ENCODE measurements around the gene RASGEF1C. TPM values are rescaled to one million over a fixed set of nuclear protein-coding genes. Genes with fewer than 3 reads are reported as not detected.

RASGEF1C gene
- polyA plus RNA-seq, 3 donors = not detected

DNA sequence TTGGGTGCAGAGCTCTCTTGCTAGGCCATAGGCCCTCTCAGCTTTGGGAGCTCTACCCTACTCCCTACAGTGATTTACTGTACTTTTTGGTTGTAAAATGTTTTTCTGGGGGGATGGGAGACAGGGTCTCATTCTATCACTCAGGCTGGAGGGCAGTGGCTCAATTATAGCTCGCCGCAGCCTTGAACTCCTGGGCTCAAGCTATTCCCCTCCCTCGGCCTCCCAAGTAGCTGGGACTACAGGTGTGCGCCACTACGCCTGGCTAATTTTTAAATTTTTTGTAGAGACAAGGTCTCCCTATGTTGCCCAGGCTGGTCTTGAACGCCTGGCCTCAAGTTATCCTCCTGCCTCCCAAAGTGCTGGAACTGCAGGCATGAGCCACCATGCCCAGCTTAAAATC lies 115.8 kb downstream of the RASGEF1C start:
- Histone ChIP-seq H3K27ac (ENCODE audit: low read depth in 1 of 2, low read length in 2 of 2) (peak overlapping the region in 1 of 2 donors; percentile 23), H4K20me1 (ENCODE audit: insufficient read depth, low read length) (no peaks in the 10 kb centered on the region), H3K79me2 (ENCODE audit: insufficient read depth, low read length) (no peaks in the 10 kb centered on the region), H3K4me2 (replicated peaks; ENCODE audit: extremely low read depth, low read length, poor library complexity, severe bottlenecking) (peak overlapping the region; percentile 5), H3K4me1 (ENCODE audit: control insufficient read depth in 1 of 2, insufficient read depth in 2 of 2, low read length in 2 of 2) (peaks cover 24 to 28% of the 10 kb centered on the region in 2 donors), H3K9me3 (replicated peaks in 1 of 2; ENCODE audit: control insufficient read depth in 1 of 2, insufficient read depth in 1 of 2, low read length in 2 of 2) (peaks cover 0 to under 1% of the 10 kb centered on the region in 2 donors), H3K9ac (ENCODE audit: insufficient read depth, low read length, poor library complexity, severe bottlenecking) (no peak overlapping the region), H3K36me3 (replicated peaks in 1 of 2; ENCODE audit: control insufficient read depth in 1 of 2, insufficient read depth in 2 of 2, low read length in 2 of 2) (no peaks in the 10 kb centered on the region), H3K27me3 (ENCODE audit: control insufficient read depth in 2 of 2, insufficient read depth in 2 of 2, low read length in 2 of 2) (peaks cover 0 to 3% of the 10 kb centered on the region in 2 donors), H2AFZ (ENCODE audit: insufficient read depth, low read depth, low read length, poor library complexity, severe bottlenecking) (no peak overlapping the region), H3K4me3 (replicated peaks in 1 of 3; ENCODE audit: low read depth in 2 of 3, low read length in 3 of 3) (no peak overlapping the region)
- no peak for DNase-seq
- Mint-ChIP-seq H3K27ac (peak overlapping the region in 5 of 7 donors; percentile 64 to 84 (median 74)), H3K27me3 (ENCODE audit: low read depth in 3 of 3) (peaks cover 5 to 13% (median 11%) of the 10 kb centered on the region in 3 donors), H3K4me3 (no peak overlapping the region), H3K9me3 (peaks cover 2 to 9% (median 4%) of the 10 kb centered on the region in 7 donors), H3K4me1 (peaks cover 27% of the 10 kb centered on the region), H3K36me3 (peaks cover 0 to 2% of the 10 kb centered on the region in 2 donors)
- WGBS (ENCODE audit: insufficient coverage) = 95% methylated on average over 5 of the region's 6 CpGs
- intact Hi-C loops (cut with micrococcal nuclease) = no loop called here
- TF ChIP-seq, protein P1, sequence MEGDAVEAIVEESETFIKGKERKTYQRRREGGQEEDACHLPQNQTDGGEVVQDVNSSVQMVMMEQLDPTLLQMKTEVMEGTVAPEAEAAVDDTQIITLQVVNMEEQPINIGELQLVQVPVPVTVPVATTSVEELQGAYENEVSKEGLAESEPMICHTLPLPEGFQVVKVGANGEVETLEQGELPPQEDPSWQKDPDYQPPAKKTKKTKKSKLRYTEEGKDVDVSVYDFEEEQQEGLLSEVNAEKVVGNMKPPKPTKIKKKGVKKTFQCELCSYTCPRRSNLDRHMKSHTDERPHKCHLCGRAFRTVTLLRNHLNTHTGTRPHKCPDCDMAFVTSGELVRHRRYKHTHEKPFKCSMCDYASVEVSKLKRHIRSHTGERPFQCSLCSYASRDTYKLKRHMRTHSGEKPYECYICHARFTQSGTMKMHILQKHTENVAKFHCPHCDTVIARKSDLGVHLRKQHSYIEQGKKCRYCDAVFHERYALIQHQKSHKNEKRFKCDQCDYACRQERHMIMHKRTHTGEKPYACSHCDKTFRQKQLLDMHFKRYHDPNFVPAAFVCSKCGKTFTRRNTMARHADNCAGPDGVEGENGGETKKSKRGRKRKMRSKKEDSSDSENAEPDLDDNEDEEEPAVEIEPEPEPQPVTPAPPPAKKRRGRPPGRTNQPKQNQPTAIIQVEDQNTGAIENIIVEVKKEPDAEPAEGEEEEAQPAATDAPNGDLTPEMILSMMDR (IDR thresholded peaks at IDR 0.05) = no peak

DNA sequence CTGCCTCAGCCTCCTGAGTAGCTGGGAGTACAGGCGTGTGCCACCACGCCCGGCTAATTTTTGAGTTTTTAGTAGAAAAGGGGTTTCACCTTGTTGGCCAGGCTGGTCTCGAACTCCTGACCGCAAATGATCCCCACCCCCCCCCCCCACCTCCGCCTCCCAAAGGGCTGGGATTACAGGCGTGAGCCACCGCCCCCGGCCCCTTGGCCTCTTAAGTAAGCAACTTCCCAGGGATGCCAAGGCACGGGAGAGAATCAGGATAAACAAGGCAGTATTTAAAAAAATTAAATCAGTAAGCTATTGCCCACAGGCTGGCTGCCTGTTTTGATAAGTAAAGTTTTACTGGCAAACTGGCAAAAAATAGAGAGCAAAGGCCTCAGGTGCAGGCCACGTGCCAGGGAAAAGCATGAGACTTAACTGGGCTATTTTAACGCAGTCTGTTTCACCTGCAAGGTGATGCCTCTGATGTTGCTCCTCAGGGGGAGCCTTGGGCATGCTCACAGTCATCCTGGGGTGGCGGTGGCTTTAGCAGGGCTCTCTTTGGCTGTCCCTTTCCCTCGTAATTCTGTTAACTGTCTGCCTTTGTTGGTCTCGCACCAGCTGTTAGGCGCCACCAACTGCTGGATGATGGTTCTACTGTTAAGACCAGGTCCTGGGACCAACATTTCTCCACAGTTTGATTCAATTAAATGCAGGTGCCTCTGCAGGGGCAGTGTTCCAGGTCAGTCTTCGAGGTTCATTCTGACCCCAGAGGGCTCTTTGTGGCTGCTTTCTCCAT lies 118.1 kb downstream of the RASGEF1C start:
- Histone ChIP-seq H3K36me3 (replicated peaks in 1 of 2; ENCODE audit: control insufficient read depth in 1 of 2, insufficient read depth in 2 of 2, low read length in 2 of 2) (no peaks in the 10 kb centered on the region), H3K9ac (ENCODE audit: insufficient read depth, low read length, poor library complexity, severe bottlenecking) (no peak overlapping the region), H4K20me1 (ENCODE audit: insufficient read depth, low read length) (no peaks in the 10 kb centered on the region), H3K4me2 (replicated peaks; ENCODE audit: extremely low read depth, low read length, poor library complexity, severe bottlenecking) (peak overlapping the region; percentile 73), H2AFZ (ENCODE audit: insufficient read depth, low read depth, low read length, poor library complexity, severe bottlenecking) (peak overlapping the region; percentile 90), H3K9me3 (replicated peaks in 1 of 2; ENCODE audit: control insufficient read depth in 1 of 2, insufficient read depth in 1 of 2, low read length in 2 of 2) (no peaks in the 10 kb centered on the region), H3K4me3 (replicated peaks in 1 of 3; ENCODE audit: low read depth in 2 of 3, low read length in 3 of 3) (peak overlapping the region in 1 of 3 experiments; percentile 77), H3K27me3 (ENCODE audit: control insufficient read depth in 2 of 2, insufficient read depth in 2 of 2, low read length in 2 of 2) (peaks cover 0 to 3% of the 10 kb centered on the region in 2 donors), H3K27ac (ENCODE audit: low read depth in 1 of 2, low read length in 2 of 2) (no peak overlapping the region), H3K4me1 (ENCODE audit: control insufficient read depth in 1 of 2, insufficient read depth in 2 of 2, low read length in 2 of 2) (peaks cover 24 to 28% of the 10 kb centered on the region in 2 donors), H3K79me2 (ENCODE audit: insufficient read depth, low read length) (no peaks in the 10 kb centered on the region)
- TF ChIP-seq, protein P1 (IDR thresholded peaks at IDR 0.05) = peak; percentile 35
- no peak overlapping the region for H3K27ac Mint-ChIP-seq
- intact Hi-C loops (cut with micrococcal nuclease) = no loop called here
- H3K4me3 Mint-ChIP-seq = peak overlapping the region; percentile 84 to 92
- H3K36me3 Mint-ChIP-seq = peaks cover 0 to 2% of the 10 kb centered on the region in 2 donors
- H3K9me3 Mint-ChIP-seq = peaks cover 0 to 4% (median 0%) of the 10 kb centered on the region in 7 donors
- peaks cover 4 to 14% (median 11%) of the 10 kb centered on the region in 3 donors for H3K27me3 Mint-ChIP-seq (ENCODE audit: low read depth in 3 of 3)
- 55% methylated on average over 8 of the region's 17 CpGs for WGBS (ENCODE audit: insufficient coverage)
- DNase-seq = no peak
- peaks cover 27% of the 10 kb centered on the region for H3K4me1 Mint-ChIP-seq
